ENCODE data around the gene PEX26.
A peak's percentile ranks its signal among the peaks of the same experiment; 100 is the strongest.

Gene PEX26

GRCh38 chr22:18078329-18079041 lies 695 bp downstream of the PEX26 start:
- Histone ChIP-seq H3K4me3 (replicated peaks; ENCODE audit: low read depth, low read length) (peak overlapping the region; percentile 98), H3K27me3 (replicated peaks; ENCODE audit: control insufficient read depth, insufficient read depth, low read length) (no peaks in the 10 kb centered on the region), H3K36me3 (ENCODE audit: control insufficient read depth, insufficient read depth, low read length) (peaks cover 13% of the 10 kb centered on the region)
- DNase-seq (ENCODE audit: extremely low read depth, insufficient read length): peak; percentile 74
- TF ChIP-seq CTCF (IDR thresholded peaks at IDR 0.05; ENCODE audit: insufficient read depth, low read length, poor library complexity, severe bottlenecking): no peak

GRCh38 chr22:18079706-18080233 lies 2.0 kb downstream of the PEX26 start:
- no peak for TF ChIP-seq CTCF (IDR thresholded peaks at IDR 0.05; ENCODE audit: insufficient read depth, low read length, poor library complexity, severe bottlenecking)
- Histone ChIP-seq H3K4me3 (replicated peaks; ENCODE audit: low read depth, low read length) (peak overlapping the region; percentile 98; the same call in 1 of the 2 replicates), H3K36me3 (ENCODE audit: control insufficient read depth, insufficient read depth, low read length) (peaks cover 19% of the 10 kb centered on the region), H3K27me3 (replicated peaks; ENCODE audit: control insufficient read depth, insufficient read depth, low read length) (no peaks in the 10 kb centered on the region)
- DNase-seq (ENCODE audit: extremely low read depth, insufficient read length): no peak

GRCh38 chr22:18081416-18081815 lies 3.6 kb downstream of the PEX26 start:
- DNase-seq (ENCODE audit: extremely low read depth, insufficient read length): no peak
- no peak for TF ChIP-seq CTCF (IDR thresholded peaks at IDR 0.05; ENCODE audit: insufficient read depth, low read length, poor library complexity, severe bottlenecking)
- peaks cover 23% of the 10 kb centered on the region for H3K36me3 ChIP-seq (ENCODE audit: control insufficient read depth, insufficient read depth, low read length)
- H3K4me3 ChIP-seq (replicated peaks; ENCODE audit: low read depth, low read length): no peak overlapping the region; the same call in 1 of the 2 replicates
- no peaks in the 10 kb centered on the region for H3K27me3 ChIP-seq (replicated peaks; ENCODE audit: control insufficient read depth, insufficient read depth, low read length)

GRCh38 chr22:18082467-18082866 lies 4.7 kb downstream of the PEX26 start:
- no peaks in the 10 kb centered on the region for H3K27me3 ChIP-seq (replicated peaks; ENCODE audit: control insufficient read depth, insufficient read depth, low read length)
- H3K4me3 ChIP-seq (replicated peaks; ENCODE audit: low read depth, low read length): no peak overlapping the region
- H3K36me3 ChIP-seq (ENCODE audit: control insufficient read depth, insufficient read depth, low read length): peaks cover 23% of the 10 kb centered on the region
- no peak for DNase-seq (ENCODE audit: extremely low read depth, insufficient read length)
- TF ChIP-seq CTCF (IDR thresholded peaks at IDR 0.05; ENCODE audit: insufficient read depth, low read length, poor library complexity, severe bottlenecking): no peak

- Histone ChIP-seq H3K27me3 (replicated peaks; ENCODE audit: control insufficient read depth, insufficient read depth, low read length) (no peaks in the 10 kb centered on the region), H3K4me3 (replicated peaks; ENCODE audit: low read depth, low read length) (no peak overlapping the region), H3K36me3 (ENCODE audit: control insufficient read depth, insufficient read depth, low read length) (peaks cover 31% of the 10 kb centered on the region)
- DNase-seq (ENCODE audit: extremely low read depth, insufficient read length): no peak
- TF ChIP-seq CTCF (IDR thresholded peaks at IDR 0.05; ENCODE audit: insufficient read depth, low read length, poor library complexity, severe bottlenecking): no peak
Measured at GRCh38 chr22:18083406-18083805, 5.6 kb downstream of the PEX26 start.

Data from GM06990 (cell line).